ENCODE results near the gene RPL10A.

GRCh38 chr6:35503534-35503933 lies 35.3 kb downstream of the RPL10A start:
- no peak for TF ChIP-seq USF2 (IDR thresholded peaks at IDR 0.05)
- no peak for TF ChIP-seq RAD21 (conservative IDR thresholded peaks at IDR 0.05 in 1 of 2, IDR thresholded peaks at IDR 0.05 in 1 of 2)

Data from A549 (cell line).